Thyroid gland (tissue), 4 donors: ENCODE results near the gene MICB.

Source experiments
- POLR2A ChIP-seq, 2 donors: fragments of 450-650 bp; IDR thresholded peaks; one replicate each; pipeline ENCODE4 v1.6.1; 2017; ENCODE audit warnings: antibody characterized with exemption in 2 of 2, mild to moderate bottlenecking in 2 of 2, moderate library complexity in 1 of 2
- TF ChIP-seq, protein P1 (sequence below), 6 experiments: fragments of 200-600 bp in 3 of 6; fragments of 450-650 bp in 3 of 6; sonication (generic) in 3 of 6; IDR thresholded peaks; one replicate each; pipeline ENCODE4 v1.5.1; 2016 to 2019; ENCODE audit warnings: antibody characterized with exemption in 6 of 6, mild to moderate bottlenecking in 2 of 6, inconsistent platforms in 1 of 6, moderate library complexity in 1 of 6

DNA sequence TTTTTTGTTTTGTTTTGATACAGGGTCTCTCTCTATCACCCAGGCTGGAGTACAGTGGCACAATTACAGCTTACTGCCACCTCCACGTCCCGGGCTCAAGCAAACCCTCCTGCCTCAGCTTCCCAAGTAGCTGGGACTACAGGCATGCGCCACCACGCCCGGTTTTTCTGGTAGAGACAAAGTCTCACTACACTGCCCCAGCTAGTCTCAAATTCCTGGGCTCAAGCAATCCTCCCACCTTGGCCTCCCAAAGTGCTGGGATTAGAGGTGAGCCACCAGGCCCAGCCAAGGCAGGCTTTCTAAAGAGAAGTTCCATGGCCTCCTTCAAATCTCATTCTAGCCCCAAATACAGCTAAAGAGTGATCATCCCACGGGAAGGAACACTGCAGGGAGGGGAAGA, 36.1 kb downstream of the MICB start:
- TF ChIP-seq POLR2A (IDR thresholded peaks at IDR 0.05) = no peak
- TF ChIP-seq, protein P1, sequence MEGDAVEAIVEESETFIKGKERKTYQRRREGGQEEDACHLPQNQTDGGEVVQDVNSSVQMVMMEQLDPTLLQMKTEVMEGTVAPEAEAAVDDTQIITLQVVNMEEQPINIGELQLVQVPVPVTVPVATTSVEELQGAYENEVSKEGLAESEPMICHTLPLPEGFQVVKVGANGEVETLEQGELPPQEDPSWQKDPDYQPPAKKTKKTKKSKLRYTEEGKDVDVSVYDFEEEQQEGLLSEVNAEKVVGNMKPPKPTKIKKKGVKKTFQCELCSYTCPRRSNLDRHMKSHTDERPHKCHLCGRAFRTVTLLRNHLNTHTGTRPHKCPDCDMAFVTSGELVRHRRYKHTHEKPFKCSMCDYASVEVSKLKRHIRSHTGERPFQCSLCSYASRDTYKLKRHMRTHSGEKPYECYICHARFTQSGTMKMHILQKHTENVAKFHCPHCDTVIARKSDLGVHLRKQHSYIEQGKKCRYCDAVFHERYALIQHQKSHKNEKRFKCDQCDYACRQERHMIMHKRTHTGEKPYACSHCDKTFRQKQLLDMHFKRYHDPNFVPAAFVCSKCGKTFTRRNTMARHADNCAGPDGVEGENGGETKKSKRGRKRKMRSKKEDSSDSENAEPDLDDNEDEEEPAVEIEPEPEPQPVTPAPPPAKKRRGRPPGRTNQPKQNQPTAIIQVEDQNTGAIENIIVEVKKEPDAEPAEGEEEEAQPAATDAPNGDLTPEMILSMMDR (IDR thresholded peaks at IDR 0.05) = no peak
